Measurements from ENCODE around the gene SPACA9.

- no peak for TF ChIP-seq CTCF (conservative IDR thresholded peaks at IDR 0.05)
- TF ChIP-seq ZFX (IDR thresholded peaks at IDR 0.05), result no peak
Observed at GRCh38 chr9:132873403-132873802, 5.3 kb upstream of the SPACA9 start.

All from C4-2B (cell line).